Type B pancreatic cell (in vitro differentiated cells): Measurements from ENCODE around the gene PARP12. TPM values are rescaled to one million over a fixed set of nuclear protein-coding genes. Genes with fewer than 3 reads are reported as not detected.

Source experiments
- DNase-seq: peaks from one replicate; pipeline ENCODE4 v3.0.0; 2021; ENCODE audit warnings: mixed read lengths; ENCODE audit not compliant: unreplicated experiment; ENCODE audit errors: extremely low spot score
- H3K27ac Mint-ChIP-seq: 2 replicates; pipeline ENCODE4 v1.8.0; 2021; ENCODE audit warnings: mild to moderate bottlenecking, mixed read lengths
- H3K27me3 Mint-ChIP-seq: 2 replicates; pipeline ENCODE4 v1.8.0; 2021; ENCODE audit warnings: mixed read lengths
- H3K36me3 Mint-ChIP-seq: 2 replicates; pipeline ENCODE4 v1.8.0; 2021; ENCODE audit warnings: mixed read lengths
- H3K4me1 Mint-ChIP-seq: one replicate; pipeline ENCODE4 v1.8.0; 2021; ENCODE audit warnings: mixed read lengths; ENCODE audit not compliant: unreplicated experiment
- H3K4me3 Mint-ChIP-seq: 2 replicates; pipeline ENCODE4 v1.8.0; 2021; ENCODE audit warnings: mild to moderate bottlenecking, mixed read lengths
- H3K9me3 Mint-ChIP-seq: 2 replicates; pipeline ENCODE4 v1.8.0; 2021; ENCODE audit warnings: mixed read lengths
- total RNA-seq: library from RNA; stranded (reverse); gene quantifications from 2 replicates; pipeline ENCODE4 v1.2.1, GENCODE V29; 2021; ENCODE audit warnings: low replicate concordance
- TF ChIP-seq, protein P1 (sequence below): fragments of 200-600 bp; sonication (generic); conservative IDR thresholded peaks from 2 replicates; pipeline ENCODE4 v1.5.0; 2021; ENCODE audit warnings: antibody characterized with exemption, mild to moderate bottlenecking

The PARP12 gene
- total RNA-seq, 1 donor from 2014 or later: 11.9 TPM

DNA sequence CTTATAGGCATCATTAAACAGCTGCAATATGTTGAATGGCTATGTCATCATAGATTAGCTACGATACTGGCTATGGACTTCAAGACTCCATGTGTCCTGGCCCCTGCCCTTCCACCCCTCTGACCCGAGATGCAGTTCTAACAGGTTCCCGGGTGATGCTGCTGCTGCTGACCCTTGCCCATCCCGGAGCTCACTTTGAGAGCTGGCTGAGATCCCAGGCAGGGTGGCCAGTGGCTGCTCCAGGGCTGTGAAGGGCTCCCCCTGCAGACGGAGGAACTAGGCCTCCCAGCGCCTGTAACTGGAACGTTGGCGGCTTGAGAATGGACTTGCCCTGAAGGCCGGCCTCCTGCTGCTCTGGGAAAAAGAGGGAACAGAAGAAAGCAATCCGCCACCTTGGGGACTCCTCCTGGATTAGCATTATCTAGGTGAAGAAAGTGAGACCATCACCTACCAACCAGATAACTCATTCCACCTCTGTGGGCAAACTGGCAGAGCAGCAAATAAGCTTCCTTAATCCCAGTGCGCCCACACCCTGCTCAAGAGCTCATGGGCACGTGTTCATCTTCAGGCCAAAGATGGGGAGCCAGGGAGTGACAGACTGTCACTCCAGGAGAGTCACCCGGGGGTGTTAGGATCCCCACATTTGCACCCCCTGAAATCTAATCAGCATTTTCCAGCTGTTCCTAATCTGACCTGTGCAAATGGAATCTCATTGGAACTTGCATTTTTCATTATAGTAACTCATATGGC is 56.8 kb downstream of the PARP12 start:
- no peak for DNase-seq
- Mint-ChIP-seq H3K36me3 (no peaks in the 10 kb centered on the region), H3K4me3 (no peak overlapping the region), H3K9me3 (no peaks in the 10 kb centered on the region), H3K27me3 (peaks cover 4% of the 10 kb centered on the region), H3K27ac (no peak overlapping the region), H3K4me1 (peaks cover 15% of the 10 kb centered on the region)
- TF ChIP-seq, protein P1, sequence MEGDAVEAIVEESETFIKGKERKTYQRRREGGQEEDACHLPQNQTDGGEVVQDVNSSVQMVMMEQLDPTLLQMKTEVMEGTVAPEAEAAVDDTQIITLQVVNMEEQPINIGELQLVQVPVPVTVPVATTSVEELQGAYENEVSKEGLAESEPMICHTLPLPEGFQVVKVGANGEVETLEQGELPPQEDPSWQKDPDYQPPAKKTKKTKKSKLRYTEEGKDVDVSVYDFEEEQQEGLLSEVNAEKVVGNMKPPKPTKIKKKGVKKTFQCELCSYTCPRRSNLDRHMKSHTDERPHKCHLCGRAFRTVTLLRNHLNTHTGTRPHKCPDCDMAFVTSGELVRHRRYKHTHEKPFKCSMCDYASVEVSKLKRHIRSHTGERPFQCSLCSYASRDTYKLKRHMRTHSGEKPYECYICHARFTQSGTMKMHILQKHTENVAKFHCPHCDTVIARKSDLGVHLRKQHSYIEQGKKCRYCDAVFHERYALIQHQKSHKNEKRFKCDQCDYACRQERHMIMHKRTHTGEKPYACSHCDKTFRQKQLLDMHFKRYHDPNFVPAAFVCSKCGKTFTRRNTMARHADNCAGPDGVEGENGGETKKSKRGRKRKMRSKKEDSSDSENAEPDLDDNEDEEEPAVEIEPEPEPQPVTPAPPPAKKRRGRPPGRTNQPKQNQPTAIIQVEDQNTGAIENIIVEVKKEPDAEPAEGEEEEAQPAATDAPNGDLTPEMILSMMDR: peak; percentile 47

DNA sequence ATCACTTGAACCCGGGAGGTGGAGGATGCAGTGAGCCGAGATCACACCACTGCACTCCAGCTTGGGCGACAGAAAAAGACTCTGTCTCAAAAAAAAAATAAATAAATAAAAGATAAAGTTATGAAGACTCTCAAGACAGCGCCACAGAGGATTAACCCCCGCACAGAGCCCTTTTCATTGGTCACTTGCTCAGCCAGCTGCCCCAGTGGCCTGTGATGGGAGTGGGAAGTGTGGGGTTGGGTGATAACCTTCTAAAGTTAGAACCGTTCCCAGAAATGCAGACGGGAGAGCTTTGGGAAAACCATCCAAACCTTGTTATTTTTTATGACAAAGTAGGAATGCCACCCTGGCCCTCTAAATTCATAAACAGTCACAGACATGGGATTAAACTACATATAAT is 57.4 kb downstream of the PARP12 start:
- H3K4me1 Mint-ChIP-seq: peaks cover 15% of the 10 kb centered on the region
- H3K27me3 Mint-ChIP-seq: peaks cover 4% of the 10 kb centered on the region
- H3K36me3 Mint-ChIP-seq: no peaks in the 10 kb centered on the region
- TF ChIP-seq, protein P1: no peak
- DNase-seq: no peak
- no peak overlapping the region for H3K27ac Mint-ChIP-seq
- no peak overlapping the region for H3K4me3 Mint-ChIP-seq
- H3K9me3 Mint-ChIP-seq: no peaks in the 10 kb centered on the region

DNA sequence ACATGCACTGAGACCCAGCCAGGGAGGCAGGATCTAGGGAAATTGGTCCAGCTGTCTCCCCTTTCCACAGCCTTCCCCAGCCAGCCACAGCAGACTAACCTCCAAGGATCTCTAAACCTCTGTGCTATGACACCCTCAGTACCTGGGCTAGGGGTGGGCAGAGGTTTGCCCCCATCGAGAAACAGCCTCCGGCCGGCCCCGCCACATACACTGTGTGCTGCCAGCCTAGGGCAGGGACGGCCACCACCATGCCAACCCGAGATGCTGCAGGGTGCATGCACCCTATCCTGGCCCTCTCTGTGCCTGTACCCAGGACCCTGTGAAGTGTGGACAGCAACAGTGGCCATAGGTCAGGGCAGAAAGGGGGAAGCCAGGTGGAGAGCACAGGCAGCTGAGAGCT is 58.1 kb downstream of the PARP12 start:
- Mint-ChIP-seq H3K27me3 (peaks cover 4% of the 10 kb centered on the region), H3K36me3 (no peaks in the 10 kb centered on the region), H3K27ac (no peak overlapping the region), H3K9me3 (no peaks in the 10 kb centered on the region), H3K4me1 (peaks cover 15% of the 10 kb centered on the region), H3K4me3 (no peak overlapping the region)
- TF ChIP-seq, protein P1: no peak
- DNase-seq: no peak

DNA sequence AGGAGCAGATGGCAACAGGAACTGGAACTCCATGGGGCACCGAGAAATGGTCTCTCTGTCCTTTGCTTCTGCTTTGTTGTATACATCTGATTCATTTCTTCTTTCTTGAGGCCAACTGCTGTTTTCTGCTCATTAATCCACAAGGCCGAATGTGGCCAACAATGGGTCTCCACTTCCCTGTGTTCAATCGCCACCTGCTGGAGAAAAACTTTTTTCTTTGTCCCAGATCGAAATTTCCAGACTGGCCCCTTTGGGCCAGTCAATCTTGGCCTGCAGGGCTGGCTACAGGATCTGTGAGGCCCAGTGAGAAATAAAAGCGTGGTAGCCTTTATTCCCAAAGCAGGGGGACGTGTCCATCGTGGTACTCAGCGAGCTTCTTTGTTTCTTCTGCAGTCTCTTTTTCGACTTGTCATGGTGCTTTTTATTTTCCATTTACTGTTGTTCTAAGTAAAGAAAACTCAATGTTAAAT is 58.8 kb downstream of the PARP12 start:
- no peak overlapping the region for H3K4me3 Mint-ChIP-seq
- peaks cover 15% of the 10 kb centered on the region for H3K4me1 Mint-ChIP-seq
- H3K27ac Mint-ChIP-seq: no peak overlapping the region
- no peak for DNase-seq
- no peaks in the 10 kb centered on the region for H3K36me3 Mint-ChIP-seq
- no peaks in the 10 kb centered on the region for H3K9me3 Mint-ChIP-seq
- peaks cover 4% of the 10 kb centered on the region for H3K27me3 Mint-ChIP-seq
- TF ChIP-seq, protein P1: peak; percentile 78

DNA sequence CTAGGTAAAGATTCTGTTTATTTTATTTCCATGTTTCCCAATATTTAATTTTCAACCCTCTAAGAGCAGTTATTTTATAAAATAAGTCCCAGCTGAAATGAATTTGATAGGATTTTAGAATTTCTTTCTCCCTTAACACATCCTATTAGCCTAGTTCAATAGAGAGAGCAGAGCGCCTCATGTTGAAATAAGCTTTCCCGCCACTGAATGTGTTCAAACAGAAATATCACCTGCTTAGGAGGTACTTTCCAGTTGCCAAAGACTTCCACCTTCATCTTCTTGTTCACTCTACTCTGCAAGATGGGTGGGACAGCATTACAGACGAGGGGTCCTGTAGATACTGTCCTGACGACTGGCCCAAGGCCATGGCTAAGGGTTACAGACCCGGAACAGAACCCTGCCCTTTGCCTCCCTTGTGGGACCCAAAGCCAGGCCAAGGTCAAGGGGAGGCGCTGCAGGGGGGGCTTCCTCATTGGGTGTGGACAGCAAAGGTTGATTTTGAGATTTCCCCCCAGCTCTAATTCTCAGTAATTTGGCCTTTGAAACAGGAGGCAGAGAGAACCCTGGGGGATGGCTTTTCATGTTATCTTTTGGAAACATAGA is 62.0 kb downstream of the PARP12 start:
- Mint-ChIP-seq H3K4me1 (peaks cover 18% of the 10 kb centered on the region), H3K27ac (no peak overlapping the region)
- TF ChIP-seq, protein P1: no peak

More for the DNA sequence above, 62.0 kb downstream of the PARP12 start:
- Mint-ChIP-seq H3K9me3 (no peaks in the 10 kb centered on the region), H3K4me3 (no peak overlapping the region), H3K36me3 (no peaks in the 10 kb centered on the region), H3K27me3 (no peaks in the 10 kb centered on the region)
- no peak for DNase-seq
